GM21825 (cell line): Measurements from ENCODE around the gene GDF15.

Experiments used
- ATAC-seq: cut with Tn5 transposase; IDR thresholded peaks from one replicate; pipeline ENCODE4 v1.9.1; 2021; ENCODE audit warnings: mild to moderate bottlenecking, moderate library complexity; ENCODE audit not compliant: unreplicated experiment

GDF15 gene

GRCh38 chr19:18417250-18418028 lies 31.5 kb downstream of the GDF15 start:
- ATAC-seq: no peak

- no peak for ATAC-seq
Observed at GRCh38 chr19:18418029-18418482, 32.1 kb downstream of the GDF15 start.

GRCh38 chr19:18418483-18419194 lies 32.7 kb downstream of the GDF15 start:
- ATAC-seq: no peak

GRCh38 chr19:18419195-18419698 lies 33.3 kb downstream of the GDF15 start, which contains the start of gene SSBP4:
TSS of gene SSBP4 (plus strand) at chr19:18419398. CDS start at chr19:18419649, 251 bp downstream.
- peak; percentile 31 for ATAC-seq

- ATAC-seq: peak; percentile 16
Observed at GRCh38 chr19:18419699-18420460, 33.9 kb downstream of the GDF15 start.

- ATAC-seq: no peak
Observed at GRCh38 chr19:18420930-18421329, 35.0 kb downstream of the GDF15 start.

- ATAC-seq: no peak
Observed at GRCh38 chr19:18421371-18421959, 35.5 kb downstream of the GDF15 start.

- no peak for ATAC-seq
Observed at GRCh38 chr19:18422530-18423191, 36.7 kb downstream of the GDF15 start.

- no peak for ATAC-seq
Observed at GRCh38 chr19:18423258-18424020, 37.5 kb downstream of the GDF15 start.

- ATAC-seq: no peak
Observed at GRCh38 chr19:18424122-18424889, 38.3 kb downstream of the GDF15 start.

- ATAC-seq: no peak
Observed at GRCh38 chr19:18424890-18425514, 39.0 kb downstream of the GDF15 start.

GRCh38 chr19:18425515-18426415 lies 39.8 kb downstream of the GDF15 start:
- no peak for ATAC-seq

GRCh38 chr19:18426416-18426767 lies 40.4 kb downstream of the GDF15 start:
- no peak for ATAC-seq

- no peak for ATAC-seq
Observed at GRCh38 chr19:18427080-18427742, 41.3 kb downstream of the GDF15 start.

- no peak for ATAC-seq
Observed at GRCh38 chr19:18427743-18428113, 41.8 kb downstream of the GDF15 start.

- no peak for ATAC-seq
Observed at GRCh38 chr19:18428173-18428786, 42.3 kb downstream of the GDF15 start.
